NT2/D1 (cell line): ENCODE data around the gene OXGR1.
"Not testable (repeated sequence)": the region's sequence is repeated elsewhere in the genome, so short reads cannot be mapped to it uniquely, and the experiment has no call there.

ENCODE experiments used
- DNase-seq: peaks from one replicate; pipeline ENCODE4 v3.0.0-alpha.2; 2011; ENCODE audit warnings: low read depth, low spot score
- H3K27me3 ChIP-seq: 2 replicates; pipeline ENCODE4 v1.6.0; 2011; ENCODE audit warnings: mild to moderate bottlenecking; ENCODE audit not compliant: insufficient read length, insufficient read depth
- H3K36me3 ChIP-seq: 2 replicates; pipeline ENCODE4 v1.6.1; 2011; ENCODE audit warnings: mild to moderate bottlenecking, low read length, mixed read lengths; ENCODE audit not compliant: insufficient read depth, insufficient read length
- H3K4me1 ChIP-seq: 2 replicates; pipeline ENCODE4 v1.5.1; 2011; ENCODE audit not compliant: insufficient read depth, insufficient read length
- H3K4me3 ChIP-seq: 2 replicates; pipeline ENCODE4 v1.5.1; 2011; ENCODE audit warnings: low read depth; ENCODE audit not compliant: insufficient read length
- H3K9ac ChIP-seq: 2 replicates; pipeline ENCODE4 v1.6.0; 2011; ENCODE audit warnings: low read depth; ENCODE audit not compliant: insufficient read length
- H3K9me3 ChIP-seq: 2 replicates; pipeline ENCODE4 v1.5.1; 2011; ENCODE audit warnings: mild to moderate bottlenecking, low read length; ENCODE audit not compliant: insufficient read depth
- SUZ12 ChIP-seq: IDR thresholded peaks from 2 replicates; pipeline ENCODE4 v1.6.1; 2011; ENCODE audit not compliant: insufficient read length, insufficient read depth; ENCODE audit errors: extremely low read depth
- YY1 ChIP-seq: IDR thresholded peaks from 2 replicates; pipeline ENCODE4 v1.6.1; 2011; ENCODE audit not compliant: insufficient read length, insufficient read depth
- ZNF274 ChIP-seq: IDR thresholded peaks from 2 replicates; pipeline ENCODE4 v1.6.1; 2011; ENCODE audit warnings: mild to moderate bottlenecking, low read depth, low read length

The OXGR1 gene

DNA sequence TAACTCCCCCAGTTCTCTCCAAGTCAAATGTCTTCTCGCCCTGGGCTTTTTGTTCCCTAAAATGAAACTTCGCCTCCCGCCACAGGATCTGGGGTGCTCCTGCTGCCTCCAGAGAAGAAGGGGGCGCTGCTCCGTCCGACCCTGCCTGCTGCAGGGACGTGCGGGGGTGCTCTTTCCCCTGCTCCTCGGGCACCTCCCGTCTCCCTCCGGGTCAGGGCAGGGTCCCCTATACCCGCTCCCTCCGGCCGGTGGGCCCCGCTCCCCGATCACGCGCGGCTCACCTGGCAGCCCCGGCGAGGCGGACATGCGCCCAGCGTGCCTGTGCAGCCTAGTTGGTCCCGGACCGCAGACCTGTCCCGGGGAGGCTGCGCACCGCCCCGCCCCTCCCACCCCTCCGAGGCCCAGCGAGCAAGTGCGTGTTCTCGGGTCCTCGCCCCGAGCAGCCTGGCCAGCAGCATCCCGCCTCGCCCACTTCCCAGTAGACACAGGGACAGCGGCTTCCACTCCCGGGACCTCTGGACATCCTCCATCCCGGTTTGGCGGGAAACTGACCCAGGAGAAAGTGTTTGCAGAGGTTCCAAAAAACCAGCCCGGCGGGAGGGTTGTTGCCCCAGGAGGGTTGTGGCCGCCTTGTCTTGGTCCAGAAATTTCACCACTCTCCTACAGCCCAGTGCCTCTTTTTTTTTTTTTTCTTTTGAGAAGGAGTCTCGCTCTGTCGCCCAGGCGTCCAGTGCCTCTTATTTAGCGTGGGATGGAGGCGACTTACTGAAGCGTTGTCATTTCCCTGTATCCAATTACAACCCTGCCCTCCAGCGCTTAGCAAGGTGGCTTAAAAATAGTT, at the start of gene OXGR1:
Gene OXGR1 (minus strand): TSS at position 460 of the 841 bp plus-strand sequence. CDS start 6,717 bp downstream, outside the sequence.
- Histone ChIP-seq H3K9me3 (no peaks in the 10 kb centered on the region), H3K9ac (no peak within 1 kb of the TSS), H3K27me3 (no peaks in the 10 kb centered on the region), H3K4me3 (no peak within 1 kb of the TSS), H3K4me1 (no peaks in the 10 kb centered on the region), H3K36me3 (no peaks in the 10 kb centered on the region)
- TF ChIP-seq SUZ12 (no peak), YY1 (no peak), ZNF274 (no peak)
- no peak for DNase-seq

DNA sequence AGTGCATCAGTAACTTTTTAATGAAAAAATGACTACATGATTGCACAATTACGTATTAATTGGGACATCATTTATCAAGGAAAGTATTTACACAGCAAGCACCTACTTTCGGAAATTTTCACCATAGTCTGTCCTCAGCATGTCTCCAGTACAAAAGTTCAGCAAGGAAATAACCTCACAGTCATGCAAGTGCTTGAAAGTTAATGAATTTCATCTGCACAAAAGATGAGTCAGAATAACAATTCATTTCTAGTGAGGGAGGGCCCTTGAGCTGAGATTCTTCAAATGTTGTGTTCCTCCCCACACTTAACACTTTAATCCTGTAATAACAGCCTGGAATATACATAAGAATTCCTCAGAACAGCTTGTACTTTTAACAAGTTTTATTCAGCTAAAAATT, 49.0 kb upstream of the OXGR1 start:
- no peaks in the 10 kb centered on the region for H3K4me1 ChIP-seq
- H3K9ac ChIP-seq = no peak overlapping the region
- no peak for TF ChIP-seq SUZ12
- no peak for TF ChIP-seq YY1
- TF ChIP-seq ZNF274 = no peak
- no peak overlapping the region for H3K4me3 ChIP-seq
- no peaks in the 10 kb centered on the region for H3K27me3 ChIP-seq
- H3K36me3 ChIP-seq = no peaks in the 10 kb centered on the region
- DNase-seq = no peak
- no peaks in the 10 kb centered on the region for H3K9me3 ChIP-seq

DNA sequence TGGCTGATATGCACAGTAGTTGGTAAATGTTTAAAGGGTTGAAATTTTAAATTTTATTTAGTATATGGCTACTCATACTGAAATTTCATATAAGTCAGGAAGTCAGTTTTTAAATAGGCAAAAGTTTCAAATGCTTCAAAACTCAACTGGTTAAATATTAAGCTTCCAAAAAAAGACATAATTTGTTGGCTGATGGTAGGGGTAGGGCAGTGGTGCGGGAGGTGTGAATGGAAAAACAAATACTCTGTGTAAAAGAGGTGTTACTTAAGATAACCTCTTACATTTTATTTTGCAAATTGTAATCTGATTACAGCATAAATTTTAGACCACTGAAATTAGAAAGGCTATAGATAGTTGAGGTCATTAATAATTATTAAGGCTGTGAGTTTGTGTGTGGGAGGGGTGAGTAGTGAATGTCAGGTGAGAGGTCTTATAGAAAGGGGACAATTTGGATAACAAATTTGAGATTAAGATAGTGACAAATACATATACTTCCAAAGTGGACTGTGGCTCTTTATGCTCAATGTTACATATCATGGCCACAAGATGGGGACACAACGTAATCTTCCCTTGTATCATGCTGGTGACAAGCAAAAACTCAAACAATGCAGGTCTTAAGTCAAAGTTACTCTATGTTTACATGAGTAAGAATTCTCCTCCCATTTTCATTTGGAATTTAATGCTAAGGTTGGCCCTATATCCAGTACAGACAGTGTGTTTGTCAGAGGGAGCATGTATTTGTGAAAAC, 36.6 kb upstream of the OXGR1 start:
- no peak for DNase-seq
- TF ChIP-seq SUZ12 (no peak), YY1 (no peak), ZNF274 (no peak)
- Histone ChIP-seq H3K27me3 (no peaks in the 10 kb centered on the region), H3K4me1 (no peaks in the 10 kb centered on the region), H3K36me3 (no peaks in the 10 kb centered on the region), H3K9ac (no peak overlapping the region), H3K9me3 (no peaks in the 10 kb centered on the region), H3K4me3 (no peak overlapping the region)

DNA sequence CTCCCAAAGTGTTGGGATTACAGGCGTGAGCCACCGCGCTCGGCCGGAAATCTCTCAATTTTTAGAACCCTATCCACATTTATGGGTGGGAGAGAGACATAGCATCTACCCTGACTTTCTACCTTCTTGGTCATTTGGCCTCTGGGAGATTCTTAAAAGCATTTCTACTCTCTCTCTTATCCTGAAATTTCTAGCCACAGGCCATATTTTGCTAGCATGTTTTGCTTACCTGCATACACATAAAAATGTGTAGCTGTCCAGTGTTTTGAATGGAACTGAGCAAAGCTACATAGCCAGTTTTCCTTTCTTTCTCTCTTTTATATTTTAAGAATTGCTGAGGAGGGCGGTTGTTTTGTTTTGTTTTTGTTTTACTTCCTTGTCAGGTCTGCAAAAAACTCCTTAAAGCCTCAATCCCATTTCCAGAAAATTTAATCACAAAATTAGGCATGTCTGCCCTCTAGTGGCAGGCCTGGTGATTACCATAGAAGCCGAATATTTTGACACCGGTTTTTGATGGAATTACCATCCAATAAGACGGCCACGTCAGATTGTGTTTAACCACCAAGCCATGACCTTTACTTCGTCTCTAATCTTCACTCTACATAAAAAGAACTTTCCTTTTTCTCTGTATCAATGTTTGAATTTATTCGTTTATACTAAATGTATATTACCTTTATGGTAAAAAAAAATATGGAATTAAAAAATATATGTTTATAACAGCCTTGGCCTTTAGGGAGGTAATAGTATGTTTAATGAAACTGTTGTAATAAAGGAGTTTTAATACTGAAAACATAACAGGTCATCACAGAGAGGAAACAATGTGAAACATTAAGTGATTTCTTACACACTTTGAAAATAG, 34.4 kb upstream of the OXGR1 start:
- H3K27me3 ChIP-seq = no peaks in the 10 kb centered on the region
- no peak overlapping the region for H3K4me3 ChIP-seq
- no peaks in the 10 kb centered on the region for H3K36me3 ChIP-seq
- no peak for TF ChIP-seq YY1
- no peak for TF ChIP-seq SUZ12
- TF ChIP-seq ZNF274 = no peak
- no peaks in the 10 kb centered on the region for H3K4me1 ChIP-seq
- no peak overlapping the region for H3K9ac ChIP-seq
- peak; percentile 32 for DNase-seq
- no peaks in the 10 kb centered on the region for H3K9me3 ChIP-seq

DNA sequence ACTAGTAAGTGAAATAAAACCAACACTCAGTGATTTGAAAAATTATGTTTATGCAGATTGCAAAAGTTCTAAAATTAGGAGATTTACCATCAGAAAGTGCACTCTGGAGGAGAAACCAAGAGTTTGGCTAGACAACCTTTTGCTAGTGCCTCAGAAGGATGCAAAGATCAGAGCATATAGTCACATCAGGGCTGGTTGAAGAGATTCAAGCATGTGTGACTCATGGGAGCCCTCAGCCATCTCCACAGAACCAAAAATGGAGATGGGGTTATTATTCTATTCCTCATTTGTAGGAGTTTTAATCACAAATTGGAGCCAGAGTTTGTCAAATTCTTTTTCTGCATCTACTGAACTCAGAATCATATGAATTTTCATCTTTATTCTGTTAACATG, 32.9 kb upstream of the OXGR1 start:
- no peak for DNase-seq
- no peaks in the 10 kb centered on the region for H3K9me3 ChIP-seq
- TF ChIP-seq ZNF274 (no peak), YY1 (no peak), SUZ12 (no peak)
- H3K4me1 ChIP-seq = no peaks in the 10 kb centered on the region
- H3K27me3 ChIP-seq = no peaks in the 10 kb centered on the region
- no peak overlapping the region for H3K9ac ChIP-seq
- no peak overlapping the region for H3K4me3 ChIP-seq
- H3K36me3 ChIP-seq = no peaks in the 10 kb centered on the region

DNA sequence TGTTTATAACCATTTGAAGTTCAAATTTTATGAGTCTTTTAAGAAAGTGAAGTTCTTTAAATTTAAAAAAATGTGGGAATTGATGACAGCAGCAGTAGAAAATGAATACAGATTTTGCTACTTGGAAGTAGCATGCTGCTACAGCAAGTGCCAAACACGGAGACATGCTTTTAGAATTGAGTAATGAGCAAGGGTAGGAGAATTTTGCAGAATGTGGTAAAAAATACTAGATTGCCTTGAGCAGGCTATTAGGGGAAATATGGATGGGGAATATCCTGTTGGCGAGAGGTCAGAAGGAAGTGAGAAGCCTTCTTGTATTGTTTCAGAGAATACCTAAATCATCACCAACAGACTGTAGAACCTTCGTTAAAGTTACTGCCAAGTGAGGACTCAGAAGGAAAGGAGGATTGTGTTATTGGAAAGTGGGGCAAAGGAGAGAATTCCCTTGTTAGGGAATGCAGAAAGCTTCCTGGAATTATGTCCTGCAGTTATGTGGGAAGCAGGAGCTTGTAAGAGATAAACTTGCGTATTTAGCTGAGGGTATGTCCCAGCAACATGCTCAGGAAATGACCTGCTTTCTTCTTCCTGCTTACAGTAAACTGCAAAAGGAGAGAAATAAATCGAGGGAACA, 32.4 kb upstream of the OXGR1 start:
- TF ChIP-seq YY1 (no peak), SUZ12 (no peak), ZNF274 (no peak)
- Histone ChIP-seq H3K4me3 (no peak overlapping the region), H3K9me3 (no peaks in the 10 kb centered on the region), H3K36me3 (no peaks in the 10 kb centered on the region), H3K4me1 (no peaks in the 10 kb centered on the region), H3K27me3 (no peaks in the 10 kb centered on the region), H3K9ac (no peak overlapping the region)
- no peak for DNase-seq

DNA sequence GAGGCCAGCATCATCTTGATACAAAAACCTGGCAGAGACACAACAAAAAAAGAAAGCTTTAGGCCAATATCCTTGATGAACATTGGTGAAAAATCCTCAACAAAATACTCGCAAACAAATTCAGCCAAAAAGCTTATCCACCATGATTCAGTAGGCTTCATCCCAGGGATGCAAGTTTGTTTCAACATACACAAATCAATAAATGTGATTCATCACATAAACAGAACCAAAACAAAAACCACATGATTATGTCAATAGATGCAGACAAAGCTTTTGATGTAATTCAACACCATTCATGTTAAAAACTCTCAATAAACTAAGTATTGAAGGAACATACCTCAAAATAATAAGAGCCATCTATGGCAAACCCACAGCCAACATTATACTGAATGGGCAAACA, 29.5 kb upstream of the OXGR1 start:
- DNase-seq, H3K4me1 ChIP-seq, H3K9me3 ChIP-seq, H3K9ac ChIP-seq, H3K36me3 ChIP-seq, H3K4me3 ChIP-seq, H3K27me3 ChIP-seq: not testable (repeated sequence)
